ENCODE data around the gene SST. TPM values are rescaled to one million over a fixed set of nuclear protein-coding genes. Genes with fewer than 3 reads are reported as not detected.

Gene SST
- total and polyA plus RNA-seq, 2 of the 13 experiments (the other 11 are each of a cell fraction or from before 2014, with no cell fraction given): not detected

DNA sequence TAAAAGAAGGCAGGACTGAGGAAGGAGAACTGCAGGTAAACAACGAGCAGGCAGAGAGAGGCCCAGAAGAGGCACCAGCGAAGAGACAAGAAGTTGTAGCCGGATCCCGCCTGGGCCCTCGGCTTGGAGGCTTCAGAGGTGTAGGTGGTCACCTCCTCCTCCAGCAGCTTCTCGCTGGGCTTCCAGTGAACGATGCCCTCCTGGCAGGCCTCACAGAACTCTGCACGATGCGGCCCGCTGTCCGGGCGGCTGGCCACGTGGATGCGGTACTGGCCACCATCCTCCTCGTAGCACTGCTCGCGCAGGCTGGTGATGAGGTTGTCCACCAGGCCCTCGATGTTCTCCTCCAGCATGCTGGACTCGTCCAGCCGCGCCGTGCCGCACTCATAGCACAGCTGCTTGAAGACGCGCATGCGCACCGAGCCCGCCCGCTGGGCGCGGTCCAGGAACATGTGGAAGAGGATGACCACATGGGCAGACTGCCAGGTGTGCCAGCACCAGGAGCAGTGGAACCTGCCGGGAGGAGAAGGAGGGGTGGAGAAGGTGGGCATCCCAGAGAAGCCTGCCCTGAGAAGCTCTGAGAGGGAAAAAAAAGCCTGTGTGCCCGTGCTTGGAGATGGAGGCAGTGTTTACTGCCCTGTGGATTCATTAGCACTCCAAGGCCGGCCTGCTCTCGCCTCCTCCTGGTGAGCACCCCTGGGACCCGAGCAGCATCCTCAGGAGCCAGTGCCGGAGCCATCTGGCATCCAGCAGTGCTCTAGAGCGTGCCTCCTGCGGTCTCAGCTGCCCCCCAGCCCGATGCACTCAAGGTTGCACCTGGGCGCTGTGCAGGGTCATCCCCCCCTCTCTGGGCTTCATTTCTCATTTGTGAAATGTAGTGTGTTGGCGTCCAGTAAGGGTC is 28.6 kb upstream of the SST start (continued):
- TF ChIP-seq HNRNPH1 (optimal IDR thresholded peaks at IDR 0.05; ENCODE audit: low read depth, low read length): no peak
- TF ChIP-seq ZNF816 (CRISPR knock-in tag; IDR thresholded peaks at IDR 0.05; ENCODE audit: borderline replicate concordance): no peak
- no peak for TF ChIP-seq SMAD1 (CRISPR knock-in tag; IDR thresholded peaks at IDR 0.05; ENCODE audit: borderline replicate concordance, low read depth)
- no peak for TF ChIP-seq E2F5 (CRISPR knock-in tag; conservative IDR thresholded peaks at IDR 0.05)
- TF ChIP-seq DMTF1 (CRISPR knock-in tag; IDR thresholded peaks at IDR 0.05): no peak
- TF ChIP-seq ZBTB10 (CRISPR knock-in tag; IDR thresholded peaks at IDR 0.05; ENCODE audit: borderline replicate concordance): no peak
- no peak for TF ChIP-seq ZNF468 (CRISPR knock-in tag; IDR thresholded peaks at IDR 0.05)
- no peak for TF ChIP-seq PITX1 (CRISPR knock-in tag; IDR thresholded peaks at IDR 0.05)
- no peak for TF ChIP-seq ATM (IDR thresholded peaks at IDR 0.05; ENCODE audit: borderline replicate concordance)

Measured in HepG2 (cell line).